NCI-H1417 (cell line): ENCODE results near the gene SHROOM2.

Experiments used
- DNase-seq, 3 experiments: peaks; one replicate each; lab custom pipeline; 2025; lab: John Stamatoyannopoulos, UW

SHROOM2 gene

GRCh38 chrX:9899640-9900111 is 113.4 kb downstream of the SHROOM2 start:
- peak in 1 of 3 experiments; percentile 54 for DNase-seq

- no peak for DNase-seq
Observed at GRCh38 chrX:9902656-9903055, 116.4 kb downstream of the SHROOM2 start.

GRCh38 chrX:9903146-9903545 is 116.9 kb downstream of the SHROOM2 start:
- DNase-seq: peak in 2 of 3 experiments; percentile 53 to 87

- DNase-seq: no peak
Observed at GRCh38 chrX:9905288-9905687, 119.1 kb downstream of the SHROOM2 start.

GRCh38 chrX:9905721-9906120 is 119.5 kb downstream of the SHROOM2 start:
- DNase-seq: no peak

- DNase-seq: no peak
Observed at GRCh38 chrX:9906919-9907318, 120.7 kb downstream of the SHROOM2 start.

GRCh38 chrX:9907645-9908387 is 121.6 kb downstream of the SHROOM2 start:
- no peak for DNase-seq

- DNase-seq: no peak
Observed at GRCh38 chrX:9909254-9909653, 123.0 kb downstream of the SHROOM2 start.

- DNase-seq: peak in 1 of 3 experiments; percentile 14
Observed at GRCh38 chrX:9911487-9911886, 125.3 kb downstream of the SHROOM2 start.

- peak; percentile 47 to 72 (median 62) for DNase-seq
Observed at GRCh38 chrX:9912351-9913145, 126.3 kb downstream of the SHROOM2 start.

GRCh38 chrX:9913146-9913433 is 126.9 kb downstream of the SHROOM2 start:
- DNase-seq: peak in 1 of 3 experiments; percentile 72

- no peak for DNase-seq
Observed at GRCh38 chrX:9917861-9918260, 131.6 kb downstream of the SHROOM2 start.

GRCh38 chrX:9919632-9920172 is 133.5 kb downstream of the SHROOM2 start:
- DNase-seq: no peak

- DNase-seq: no peak
Observed at GRCh38 chrX:9921407-9921806, 135.2 kb downstream of the SHROOM2 start.

- DNase-seq: no peak
Observed at GRCh38 chrX:9923357-9923756, 137.1 kb downstream of the SHROOM2 start.

GRCh38 chrX:9926002-9926401 is 139.8 kb downstream of the SHROOM2 start:
- no peak for DNase-seq

GRCh38 chrX:9927698-9928482 is 141.7 kb downstream of the SHROOM2 start:
- DNase-seq: peak; percentile 12 to 83 (median 48)

GRCh38 chrX:9935436-9935835 is 149.2 kb downstream of the SHROOM2 start:
- DNase-seq: no peak

GRCh38 chrX:9937761-9938160 is 151.5 kb downstream of the SHROOM2 start:
- no peak for DNase-seq

GRCh38 chrX:9938516-9938915 is 152.3 kb downstream of the SHROOM2 start:
- no peak for DNase-seq

- no peak for DNase-seq
Observed at GRCh38 chrX:9940421-9940820, 154.2 kb downstream of the SHROOM2 start.

- no peak for DNase-seq
Observed at GRCh38 chrX:9942086-9942485, 155.9 kb downstream of the SHROOM2 start.
